Activated T-helper 2 cell treated with anti-CD3 and anti-CD28 coated beads, Interferon-gamma antibody, Interleukin-2, Interleukin-4, amounts not matched to agents 10 μg/mL and 5 μg/mL and 100 μg/mL, durations not matched to agents 14 hours and 24 hours and 36 hours (primary cell): ENCODE results near the gene APBA2. TPM values are rescaled to one million over a fixed set of nuclear protein-coding genes. Genes with fewer than 3 reads are reported as not detected.
A peak's percentile ranks its signal among the peaks of the same experiment; 100 is the strongest.

Experiments used
- DNase-seq: peaks from one replicate; pipeline ENCODE4 v3.0.0; 2021; ENCODE audit warnings: low spot score
- H3K27ac Mint-ChIP-seq: one replicate; pipeline ENCODE4 v1.8.0; 2021; ENCODE audit warnings: mixed read lengths
- H3K27me3 Mint-ChIP-seq: one replicate; pipeline ENCODE4 v1.8.0; 2021; ENCODE audit warnings: low read depth, mixed read lengths
- H3K36me3 Mint-ChIP-seq: one replicate; pipeline ENCODE4 v1.8.0; 2021; ENCODE audit warnings: low read depth, mixed read lengths
- H3K4me1 Mint-ChIP-seq: one replicate; pipeline ENCODE4 v1.8.0; 2021; ENCODE audit warnings: low read depth, mixed read lengths
- H3K4me3 Mint-ChIP-seq: one replicate; pipeline ENCODE4 v1.8.0; 2021; ENCODE audit warnings: low read depth, mild to moderate bottlenecking, moderate library complexity, mixed read lengths
- H3K9me3 Mint-ChIP-seq: one replicate; pipeline ENCODE4 v1.8.0; 2021; ENCODE audit warnings: mixed read lengths
- intact Hi-C: fragments of 100-400 bp; cut with micrococcal nuclease; formaldehyde crosslinking; loops from one replicate; pipeline ENCODE4 v1.15.1; 2023
- total RNA-seq: library from RNA; stranded (reverse); gene quantifications from 2 replicates; pipeline ENCODE4 v1.2.3, GENCODE V29; 2022

APBA2 gene
- total RNA-seq, 1 donor from 2014 or later: 1.2 TPM

GRCh38 chr15:29072444-29072843, 186.7 kb downstream of the APBA2 start:
- intact Hi-C loops: no loop called here
- H3K4me1 Mint-ChIP-seq: no peaks in the 10 kb centered on the region
- no peaks in the 10 kb centered on the region for H3K27me3 Mint-ChIP-seq
- H3K27ac Mint-ChIP-seq: no peak overlapping the region
- no peaks in the 10 kb centered on the region for H3K36me3 Mint-ChIP-seq
- H3K9me3 Mint-ChIP-seq: no peaks in the 10 kb centered on the region
- no peak overlapping the region for H3K4me3 Mint-ChIP-seq
- DNase-seq: no peak

GRCh38 chr15:29074045-29074444, 188.3 kb downstream of the APBA2 start:
- no peaks in the 10 kb centered on the region for H3K4me1 Mint-ChIP-seq
- no peaks in the 10 kb centered on the region for H3K36me3 Mint-ChIP-seq
- DNase-seq: no peak
- intact Hi-C loops: no loop called here
- no peak overlapping the region for H3K4me3 Mint-ChIP-seq
- no peaks in the 10 kb centered on the region for H3K27me3 Mint-ChIP-seq
- no peaks in the 10 kb centered on the region for H3K9me3 Mint-ChIP-seq
- H3K27ac Mint-ChIP-seq: no peak overlapping the region

- Mint-ChIP-seq H3K27ac (no peak overlapping the region), H3K4me3 (no peak overlapping the region), H3K36me3 (no peaks in the 10 kb centered on the region), H3K27me3 (no peaks in the 10 kb centered on the region), H3K9me3 (no peaks in the 10 kb centered on the region), H3K4me1 (no peaks in the 10 kb centered on the region)
- no peak for DNase-seq
- intact Hi-C loops: no loop called here
Observed at GRCh38 chr15:29078541-29078940, 192.8 kb downstream of the APBA2 start.

- Mint-ChIP-seq H3K27ac (no peak overlapping the region), H3K4me3 (no peak overlapping the region), H3K9me3 (no peaks in the 10 kb centered on the region)
Observed at GRCh38 chr15:29079479-29079878, 193.7 kb downstream of the APBA2 start.

GRCh38 chr15:29081781-29082180, 196.0 kb downstream of the APBA2 start:
- intact Hi-C loops: no loop called here
- H3K4me1 Mint-ChIP-seq: no peaks in the 10 kb centered on the region
- no peaks in the 10 kb centered on the region for H3K36me3 Mint-ChIP-seq

More at GRCh38 chr15:29079479-29079878, 193.7 kb downstream of the APBA2 start:
- Mint-ChIP-seq H3K27me3 (no peaks in the 10 kb centered on the region), H3K36me3 (no peaks in the 10 kb centered on the region), H3K4me1 (no peaks in the 10 kb centered on the region)
- intact Hi-C loops: no loop called here
- DNase-seq: no peak

GRCh38 chr15:29083161-29083560, 197.4 kb downstream of the APBA2 start:
- no peaks in the 10 kb centered on the region for H3K4me1 Mint-ChIP-seq
- H3K9me3 Mint-ChIP-seq: peaks cover 3% of the 10 kb centered on the region
- no peak for DNase-seq
- no peaks in the 10 kb centered on the region for H3K27me3 Mint-ChIP-seq
- intact Hi-C loops: no loop called here
- H3K36me3 Mint-ChIP-seq: no peaks in the 10 kb centered on the region
- H3K4me3 Mint-ChIP-seq: no peak overlapping the region
- H3K27ac Mint-ChIP-seq: no peak overlapping the region

More at GRCh38 chr15:29081781-29082180, 196.0 kb downstream of the APBA2 start:
- no peak overlapping the region for H3K27ac Mint-ChIP-seq
- H3K9me3 Mint-ChIP-seq: peaks cover 3% of the 10 kb centered on the region
- no peaks in the 10 kb centered on the region for H3K27me3 Mint-ChIP-seq
- DNase-seq: no peak
- no peak overlapping the region for H3K4me3 Mint-ChIP-seq

GRCh38 chr15:29083858-29084257, 198.1 kb downstream of the APBA2 start:
- Mint-ChIP-seq H3K27ac (no peak overlapping the region), H3K9me3 (peaks cover 3% of the 10 kb centered on the region), H3K36me3 (no peaks in the 10 kb centered on the region), H3K4me3 (no peak overlapping the region), H3K4me1 (peaks cover 3% of the 10 kb centered on the region), H3K27me3 (no peaks in the 10 kb centered on the region)
- no peak for DNase-seq
- intact Hi-C loops: no loop called here

- H3K4me1 Mint-ChIP-seq: peaks cover 11% of the 10 kb centered on the region
- intact Hi-C loops: loop anchor here (5.0 kb wide), 1 partner anchor 39 kb away; no protein-coding TSS in a partner anchor
- H3K4me3 Mint-ChIP-seq: no peak overlapping the region
- H3K27ac Mint-ChIP-seq: no peak overlapping the region
- no peaks in the 10 kb centered on the region for H3K36me3 Mint-ChIP-seq
- H3K9me3 Mint-ChIP-seq: peaks cover 3% of the 10 kb centered on the region
- DNase-seq: no peak
- H3K27me3 Mint-ChIP-seq: no peaks in the 10 kb centered on the region
Observed at GRCh38 chr15:29086001-29086400, 200.2 kb downstream of the APBA2 start.

GRCh38 chr15:29086891-29087290, 201.1 kb downstream of the APBA2 start:
- H3K4me1 Mint-ChIP-seq: peaks cover 11% of the 10 kb centered on the region
- no peak overlapping the region for H3K4me3 Mint-ChIP-seq
- no peaks in the 10 kb centered on the region for H3K36me3 Mint-ChIP-seq
- no peak overlapping the region for H3K27ac Mint-ChIP-seq
- H3K27me3 Mint-ChIP-seq: no peaks in the 10 kb centered on the region
- H3K9me3 Mint-ChIP-seq: peaks cover 3% of the 10 kb centered on the region
- intact Hi-C loops: loop anchor here (5.0 kb wide), 1 partner anchor 40 kb away; no protein-coding TSS in a partner anchor
- DNase-seq: no peak

GRCh38 chr15:29087521-29088285, 201.9 kb downstream of the APBA2 start:
- Mint-ChIP-seq H3K27me3 (no peaks in the 10 kb centered on the region), H3K4me3 (no peak overlapping the region), H3K4me1 (peaks cover 11% of the 10 kb centered on the region), H3K9me3 (peaks cover 3% of the 10 kb centered on the region), H3K36me3 (no peaks in the 10 kb centered on the region), H3K27ac (no peak overlapping the region)
- no peak for DNase-seq
- intact Hi-C loops: loop anchor here (5.0 kb wide), 1 partner anchor 40 kb away; no protein-coding TSS in a partner anchor

- H3K36me3 Mint-ChIP-seq: no peaks in the 10 kb centered on the region
- H3K27me3 Mint-ChIP-seq: no peaks in the 10 kb centered on the region
- no peak overlapping the region for H3K27ac Mint-ChIP-seq
Observed at GRCh38 chr15:29088666-29089065, 202.9 kb downstream of the APBA2 start.

GRCh38 chr15:29089731-29090616, 204.2 kb downstream of the APBA2 start:
- H3K4me3 Mint-ChIP-seq: no peak overlapping the region
- H3K36me3 Mint-ChIP-seq: no peaks in the 10 kb centered on the region
- no peaks in the 10 kb centered on the region for H3K27me3 Mint-ChIP-seq
- DNase-seq: no peak
- intact Hi-C loops: loop anchor here (5.0 to 10.0 kb wide), 2 partner anchors 43 to 95 kb away; no protein-coding TSS in a partner anchor
- H3K4me1 Mint-ChIP-seq: peaks cover 11% of the 10 kb centered on the region
- no peaks in the 10 kb centered on the region for H3K9me3 Mint-ChIP-seq
- peak overlapping the region; percentile 26 for H3K27ac Mint-ChIP-seq

More at GRCh38 chr15:29088666-29089065, 202.9 kb downstream of the APBA2 start:
- Mint-ChIP-seq H3K4me3 (no peak overlapping the region), H3K4me1 (peaks cover 11% of the 10 kb centered on the region), H3K9me3 (peaks cover 3% of the 10 kb centered on the region)
- no peak for DNase-seq
- intact Hi-C loops: loop anchor here (5.0 kb wide), 1 partner anchor 41 kb away; no protein-coding TSS in a partner anchor
